ENCODE results near the gene HOXD13.
A peak's percentile ranks its signal among the peaks of the same experiment; 100 is the strongest.

Gene HOXD13

DNA sequence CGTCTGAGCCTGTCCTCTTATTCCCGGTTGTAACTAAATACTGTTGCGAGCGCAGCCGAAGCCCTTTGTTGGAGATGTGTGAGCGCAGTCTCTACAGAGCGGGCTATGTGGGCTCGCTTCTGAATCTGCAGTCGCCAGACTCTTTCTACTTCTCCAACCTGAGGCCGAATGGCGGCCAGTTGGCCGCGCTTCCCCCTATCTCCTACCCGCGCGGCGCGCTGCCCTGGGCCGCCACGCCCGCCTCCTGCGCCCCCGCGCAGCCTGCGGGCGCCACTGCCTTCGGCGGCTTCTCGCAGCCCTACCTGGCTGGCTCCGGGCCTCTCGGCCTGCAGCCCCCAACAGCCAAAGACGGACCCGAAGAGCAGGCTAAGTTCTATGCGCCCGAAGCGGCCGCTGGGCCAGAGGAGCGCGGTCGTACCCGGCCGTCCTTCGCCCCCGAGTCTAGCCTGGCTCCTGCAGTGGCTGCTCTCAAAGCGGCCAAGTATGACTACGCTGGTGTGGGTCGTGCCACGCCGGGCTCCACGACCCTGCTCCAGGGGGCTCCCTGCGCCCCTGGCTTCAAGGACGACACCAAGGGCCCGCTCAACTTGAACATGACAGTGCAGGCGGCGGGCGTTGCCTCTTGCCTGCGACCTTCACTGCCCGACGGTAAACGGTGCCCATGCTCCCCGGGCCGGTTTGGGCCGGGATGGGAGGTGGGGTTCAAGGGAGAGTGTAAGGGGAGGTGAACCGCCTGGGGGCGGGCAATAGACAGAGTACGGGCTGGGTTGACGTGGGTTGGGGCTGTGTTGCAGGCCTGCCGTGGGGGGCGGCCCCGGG is 7.4 kb downstream of the HOXD13 start, which contains the start of gene HOXD12:
TSS of gene HOXD12 (plus strand) at position 68 of the 819 bp plus-strand sequence. CDS start at position 75, 7 bp downstream.
- Histone ChIP-seq H3K4me1 (peaks cover 2% of the 10 kb centered on the region; the same call in 1 of the 2 replicates), H3K27me3 (peaks cover 96% of the 10 kb centered on the region), H3K9me3 (no peaks in the 10 kb centered on the region), H3K4me3 (ENCODE audit: low read depth, low read length) (peak within 1 kb of the TSS; percentile 52), H3K36me3 (no peaks in the 10 kb centered on the region)
- no peak for DNase-seq
- TF ChIP-seq, protein P1, sequence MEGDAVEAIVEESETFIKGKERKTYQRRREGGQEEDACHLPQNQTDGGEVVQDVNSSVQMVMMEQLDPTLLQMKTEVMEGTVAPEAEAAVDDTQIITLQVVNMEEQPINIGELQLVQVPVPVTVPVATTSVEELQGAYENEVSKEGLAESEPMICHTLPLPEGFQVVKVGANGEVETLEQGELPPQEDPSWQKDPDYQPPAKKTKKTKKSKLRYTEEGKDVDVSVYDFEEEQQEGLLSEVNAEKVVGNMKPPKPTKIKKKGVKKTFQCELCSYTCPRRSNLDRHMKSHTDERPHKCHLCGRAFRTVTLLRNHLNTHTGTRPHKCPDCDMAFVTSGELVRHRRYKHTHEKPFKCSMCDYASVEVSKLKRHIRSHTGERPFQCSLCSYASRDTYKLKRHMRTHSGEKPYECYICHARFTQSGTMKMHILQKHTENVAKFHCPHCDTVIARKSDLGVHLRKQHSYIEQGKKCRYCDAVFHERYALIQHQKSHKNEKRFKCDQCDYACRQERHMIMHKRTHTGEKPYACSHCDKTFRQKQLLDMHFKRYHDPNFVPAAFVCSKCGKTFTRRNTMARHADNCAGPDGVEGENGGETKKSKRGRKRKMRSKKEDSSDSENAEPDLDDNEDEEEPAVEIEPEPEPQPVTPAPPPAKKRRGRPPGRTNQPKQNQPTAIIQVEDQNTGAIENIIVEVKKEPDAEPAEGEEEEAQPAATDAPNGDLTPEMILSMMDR (IDR thresholded peaks at IDR 0.05; ENCODE audit: low read depth, low read length): no peak

DNA sequence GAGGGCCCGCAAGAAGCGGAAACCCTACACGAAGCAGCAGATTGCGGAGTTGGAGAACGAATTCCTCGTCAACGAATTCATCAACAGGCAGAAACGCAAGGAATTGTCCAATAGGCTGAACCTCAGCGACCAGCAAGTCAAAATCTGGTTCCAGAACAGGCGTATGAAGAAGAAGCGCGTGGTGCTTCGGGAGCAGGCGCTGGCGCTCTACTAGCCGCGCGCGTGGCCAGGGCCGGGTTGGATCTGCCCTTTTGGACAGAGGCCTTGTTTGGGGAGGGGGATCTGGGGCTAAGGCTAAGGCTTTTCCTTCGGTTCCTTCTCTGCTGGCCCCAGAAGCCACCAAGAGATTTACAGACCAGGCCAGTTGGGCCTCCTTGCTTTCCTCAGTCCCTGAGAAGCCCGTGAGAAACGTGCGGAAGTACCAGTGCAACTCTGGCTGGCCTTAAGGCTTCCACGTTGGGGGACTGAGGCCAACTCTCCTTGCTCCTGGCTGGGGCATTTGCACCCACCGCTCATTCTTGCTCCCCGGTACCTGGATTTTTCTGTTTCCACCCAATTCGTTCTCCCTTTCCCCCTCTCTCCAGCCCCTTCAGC is 8.1 kb downstream of the HOXD13 start:
- TF ChIP-seq, protein P1 (IDR thresholded peaks at IDR 0.05; ENCODE audit: low read depth, low read length): no peak
- H3K27me3 ChIP-seq: peaks cover 96% of the 10 kb centered on the region
- H3K4me3 ChIP-seq (ENCODE audit: low read depth, low read length): no peak overlapping the region

DNA sequence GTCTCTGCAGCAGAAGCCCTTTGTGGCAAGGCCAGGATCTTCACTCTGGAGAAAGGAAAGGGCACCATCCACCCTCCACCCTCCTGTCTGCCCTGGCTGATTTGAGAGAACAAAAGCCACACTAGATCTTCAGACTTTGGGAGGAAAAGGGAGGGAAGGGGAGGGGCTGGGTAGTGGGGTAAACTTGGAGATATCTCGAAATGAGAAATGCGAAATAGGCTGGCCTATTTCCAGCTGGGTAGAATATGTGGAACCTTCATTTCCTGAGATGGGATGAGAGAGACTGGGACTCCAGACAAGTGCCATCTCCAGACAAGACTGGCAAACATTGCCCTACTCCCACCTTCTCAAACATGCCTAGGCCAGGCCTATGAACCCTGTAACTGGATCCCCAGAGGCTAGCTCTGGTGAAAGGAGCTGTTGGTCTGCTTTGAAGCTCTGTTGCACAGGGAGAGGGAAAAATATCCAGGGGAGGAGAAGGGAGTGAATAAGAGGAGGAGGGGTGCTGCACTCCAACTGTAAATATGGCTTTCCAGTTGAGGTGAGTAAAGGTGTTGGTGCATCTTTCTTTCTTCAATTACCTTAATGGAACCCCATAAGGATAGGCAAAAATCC is 8.8 kb downstream of the HOXD13 start:
- DNase-seq: no peak
- Histone ChIP-seq H3K9me3 (no peaks in the 10 kb centered on the region), H3K4me3 (ENCODE audit: low read depth, low read length) (no peak overlapping the region), H3K27me3 (peaks cover 97% of the 10 kb centered on the region), H3K4me1 (no peaks in the 10 kb centered on the region), H3K36me3 (no peaks in the 10 kb centered on the region)
- TF ChIP-seq, protein P1 (IDR thresholded peaks at IDR 0.05; ENCODE audit: low read depth, low read length): no peak

More for the DNA sequence above, 8.1 kb downstream of the HOXD13 start:
- H3K4me1 ChIP-seq: no peaks in the 10 kb centered on the region
- no peaks in the 10 kb centered on the region for H3K36me3 ChIP-seq
- no peak for DNase-seq
- no peaks in the 10 kb centered on the region for H3K9me3 ChIP-seq

DNA sequence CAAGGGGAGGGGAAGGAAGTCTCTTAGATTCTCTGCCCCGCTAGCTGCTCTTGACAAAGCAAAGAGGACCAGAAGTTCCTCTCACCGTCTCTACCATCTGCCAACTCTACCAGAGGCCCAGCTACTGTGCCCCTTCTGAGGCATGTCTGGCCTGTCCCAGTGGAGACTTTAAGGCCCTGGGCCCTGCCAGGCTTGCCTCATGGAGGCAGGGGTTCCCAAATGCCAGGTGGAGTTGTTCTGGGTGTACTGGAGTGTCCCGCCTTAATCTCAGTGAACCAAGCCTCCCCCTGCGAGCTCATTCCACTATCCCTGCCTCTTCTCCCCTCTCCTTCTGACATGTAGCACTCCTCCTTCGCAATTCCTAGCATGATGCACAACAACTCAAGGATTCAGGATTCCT is 9.3 kb downstream of the HOXD13 start:
- peaks cover 97% of the 10 kb centered on the region for H3K27me3 ChIP-seq
- H3K9me3 ChIP-seq: no peaks in the 10 kb centered on the region
- no peak overlapping the region for H3K4me3 ChIP-seq (ENCODE audit: low read depth, low read length)
- no peak for DNase-seq
- TF ChIP-seq, protein P1 (IDR thresholded peaks at IDR 0.05; ENCODE audit: low read depth, low read length): no peak
- no peaks in the 10 kb centered on the region for H3K36me3 ChIP-seq
- H3K4me1 ChIP-seq: no peaks in the 10 kb centered on the region

DNA sequence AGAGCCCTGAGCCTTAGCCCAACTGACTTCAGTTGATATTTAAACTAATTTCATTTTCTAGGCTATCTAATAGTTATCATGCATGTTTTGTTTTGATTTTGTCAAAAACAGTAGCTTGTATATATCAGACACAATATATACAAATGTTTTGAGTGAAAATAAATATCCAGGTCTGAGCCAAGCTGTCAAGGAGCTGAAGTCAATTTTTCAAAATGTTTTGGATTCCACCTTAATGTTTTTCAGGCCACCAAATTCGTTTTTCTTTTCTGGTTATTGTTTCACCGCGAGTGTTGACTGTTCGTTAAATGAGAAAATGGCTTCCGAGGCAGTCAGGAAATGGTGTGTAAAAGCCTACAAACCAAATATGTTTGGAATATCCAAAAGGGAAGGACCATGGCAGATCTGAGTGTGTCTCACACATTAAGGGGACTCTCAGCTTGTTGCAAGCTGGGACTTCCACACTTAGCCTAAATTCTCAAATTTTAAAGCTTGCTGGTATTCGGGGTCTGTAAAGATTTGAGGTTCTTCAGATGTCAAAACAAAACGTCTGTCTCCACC is 9.9 kb downstream of the HOXD13 start:
- no peak for DNase-seq
- no peaks in the 10 kb centered on the region for H3K4me1 ChIP-seq
- H3K9me3 ChIP-seq: no peaks in the 10 kb centered on the region
- peaks cover 97% of the 10 kb centered on the region for H3K27me3 ChIP-seq
- no peak overlapping the region for H3K4me3 ChIP-seq (ENCODE audit: low read depth, low read length)
- no peaks in the 10 kb centered on the region for H3K36me3 ChIP-seq
- TF ChIP-seq, protein P1 (IDR thresholded peaks at IDR 0.05; ENCODE audit: low read depth, low read length): no peak

All from BE2C (cell line).